GM18867 (cell line): ENCODE results near the gene GRAP2.
"Not testable (repeated sequence)": the region's sequence is repeated elsewhere in the genome, so short reads cannot be mapped to it uniquely, and the experiment has no call there.

Experiments
- ATAC-seq: cut with Tn5 transposase; IDR thresholded peaks from one replicate; pipeline ENCODE4 v1.9.1; 2021; ENCODE audit warnings: mild to moderate bottlenecking, moderate library complexity; ENCODE audit not compliant: unreplicated experiment

The GRAP2 gene

GRCh38 chr22:39896313-39896996 lies 4.4 kb upstream of the GRAP2 start:
- ATAC-seq: no peak

- no peak for ATAC-seq
These were observed 3.0 kb upstream of the GRAP2 start for GRCh38 chr22:39897841-39898240.

GRCh38 chr22:39898997-39899396 lies 1.9 kb upstream of the GRAP2 start:
- ATAC-seq: peak; percentile 67

GRCh38 chr22:39901565-39902146 lies 772 bp downstream of the GRAP2 start:
- no peak for ATAC-seq

GRCh38 chr22:39904024-39904423 lies 3.1 kb downstream of the GRAP2 start:
- ATAC-seq: not testable (repeated sequence)

- ATAC-seq: no peak
These were observed 4.0 kb downstream of the GRAP2 start for GRCh38 chr22:39904862-39905261.

- no peak for ATAC-seq
These were observed 4.8 kb downstream of the GRAP2 start for GRCh38 chr22:39905687-39906086.

GRCh38 chr22:39906207-39906606 lies 5.3 kb downstream of the GRAP2 start:
- no peak for ATAC-seq

GRCh38 chr22:39907047-39907446 lies 6.2 kb downstream of the GRAP2 start:
- ATAC-seq: no peak

- ATAC-seq: no peak
These were observed 6.8 kb downstream of the GRAP2 start for GRCh38 chr22:39907605-39908097.

- ATAC-seq: no peak
These were observed 7.3 kb downstream of the GRAP2 start for GRCh38 chr22:39908136-39908535.

- ATAC-seq: no peak
These were observed 7.9 kb downstream of the GRAP2 start for GRCh38 chr22:39908737-39909136.

GRCh38 chr22:39910876-39911613 lies 10.2 kb downstream of the GRAP2 start:
- ATAC-seq: no peak

GRCh38 chr22:39913321-39913720 lies 12.4 kb downstream of the GRAP2 start:
- ATAC-seq: no peak

GRCh38 chr22:39913886-39914285 lies 13.0 kb downstream of the GRAP2 start:
- no peak for ATAC-seq

GRCh38 chr22:39914584-39914983 lies 13.7 kb downstream of the GRAP2 start:
- ATAC-seq: no peak

- no peak for ATAC-seq
These were observed 14.4 kb downstream of the GRAP2 start for GRCh38 chr22:39915295-39915726.

- no peak for ATAC-seq
These were observed 15.6 kb downstream of the GRAP2 start for GRCh38 chr22:39916496-39916895.

- no peak for ATAC-seq
These were observed 16.3 kb downstream of the GRAP2 start for GRCh38 chr22:39917197-39917643.

GRCh38 chr22:39917776-39918495 lies 17.1 kb downstream of the GRAP2 start:
- no peak for ATAC-seq

- no peak for ATAC-seq
These were observed 19.4 kb downstream of the GRAP2 start for GRCh38 chr22:39920134-39920743.
